Frontal cortex (tissue), 4 donors: ENCODE measurements around the gene VGF. TPM values are rescaled to one million over a fixed set of nuclear protein-coding genes. Genes with fewer than 3 reads are reported as not detected.

Source experiments
- DNase-seq, 2 donors: peaks; one replicate each; pipeline ENCODE4 v3.0.0; 2012; ENCODE audit warnings: low spot score in 2 of 2
- FAIRE-seq: peaks from 2 replicates; lab custom pipeline; 2012; peaks lifted over from hg19 to GRCh38; lab: Jason Lieb, UNC
- total RNA-seq: library from RNA; depleted of rRNA; stranded (reverse); fragments of >200 nt; gene quantifications from one replicate; pipeline ENCODE4 v1.2.3, GENCODE V29; 2014
- donor health status: control.
- donor health status: control.
- donor health status: control.

Gene VGF
- total RNA-seq, 1 donor from 2014 or later: 7.7 TPM

GRCh38 chr7:101168412-101169049 is 3.2 kb upstream of the VGF start:
- DNase-seq (no peak), FAIRE-seq (no peak)

- no peak for FAIRE-seq
- DNase-seq: no peak
Measured at GRCh38 chr7:101167645-101168411, 2.5 kb upstream of the VGF start.

GRCh38 chr7:101166909-101167644 is 1.7 kb upstream of the VGF start:
- FAIRE-seq: no peak
- peak in 1 of 2 donors; percentile 14 for DNase-seq

- FAIRE-seq: no peak
- no peak for DNase-seq
Measured at GRCh38 chr7:101166648-101166908, 1.2 kb upstream of the VGF start.

- DNase-seq (no peak), FAIRE-seq (no peak)
Measured at GRCh38 chr7:101165958-101166647, 734 bp upstream of the VGF start.

- FAIRE-seq (no peak), DNase-seq (peak in 1 of 2 donors; percentile 12)
Measured at GRCh38 chr7:101164071-101164840, 1.1 kb downstream of the VGF start.

- peak in 1 of 2 donors; percentile 35 for DNase-seq
Measured at GRCh38 chr7:101163279-101164070, 1.9 kb downstream of the VGF start.

GRCh38 chr7:101162551-101163278 is 2.7 kb downstream of the VGF start:
- FAIRE-seq (no peak), DNase-seq (peak in 1 of 2 donors; percentile 42)

More at GRCh38 chr7:101163279-101164070, 1.9 kb downstream of the VGF start:
- no peak for FAIRE-seq

- FAIRE-seq (no peak), DNase-seq (no peak)
Measured at GRCh38 chr7:101161692-101162471, 3.5 kb downstream of the VGF start.

- no peak for DNase-seq
- no peak for FAIRE-seq
Measured at GRCh38 chr7:101160910-101161309, 4.5 kb downstream of the VGF start.

GRCh38 chr7:101159696-101160674 is 5.4 kb downstream of the VGF start:
- peak in 1 of 2 donors; percentile 30 for DNase-seq
- FAIRE-seq: no peak

GRCh38 chr7:101156866-101157589 is 8.3 kb downstream of the VGF start:
- peak in 1 of 2 donors; percentile 17 for DNase-seq
- no peak for FAIRE-seq

- no peak for DNase-seq
- FAIRE-seq: no peak
Measured at GRCh38 chr7:101156277-101156676, 9.1 kb downstream of the VGF start.

GRCh38 chr7:101155303-101155702 is 10.1 kb downstream of the VGF start:
- FAIRE-seq: no peak
- DNase-seq: peak in 1 of 2 donors; percentile 25

- peak in 1 of 2 donors; percentile 33 for DNase-seq
- no peak for FAIRE-seq
Measured at GRCh38 chr7:101154693-101155102, 10.7 kb downstream of the VGF start.
